VCaP (cell line): ENCODE measurements around the gene NOXO1.

ENCODE experiments used
- H3K27ac ChIP-seq: fragments of 450-650 bp; 2 replicates; pipeline ENCODE4 v1.5.1; 2017
- TF ChIP-seq, protein P1 (sequence below): fragments of 450-650 bp; conservative IDR thresholded peaks from 2 replicates; pipeline ENCODE4 v1.5.1; 2017; ENCODE audit warnings: mild to moderate bottlenecking, moderate library complexity

Gene NOXO1

DNA sequence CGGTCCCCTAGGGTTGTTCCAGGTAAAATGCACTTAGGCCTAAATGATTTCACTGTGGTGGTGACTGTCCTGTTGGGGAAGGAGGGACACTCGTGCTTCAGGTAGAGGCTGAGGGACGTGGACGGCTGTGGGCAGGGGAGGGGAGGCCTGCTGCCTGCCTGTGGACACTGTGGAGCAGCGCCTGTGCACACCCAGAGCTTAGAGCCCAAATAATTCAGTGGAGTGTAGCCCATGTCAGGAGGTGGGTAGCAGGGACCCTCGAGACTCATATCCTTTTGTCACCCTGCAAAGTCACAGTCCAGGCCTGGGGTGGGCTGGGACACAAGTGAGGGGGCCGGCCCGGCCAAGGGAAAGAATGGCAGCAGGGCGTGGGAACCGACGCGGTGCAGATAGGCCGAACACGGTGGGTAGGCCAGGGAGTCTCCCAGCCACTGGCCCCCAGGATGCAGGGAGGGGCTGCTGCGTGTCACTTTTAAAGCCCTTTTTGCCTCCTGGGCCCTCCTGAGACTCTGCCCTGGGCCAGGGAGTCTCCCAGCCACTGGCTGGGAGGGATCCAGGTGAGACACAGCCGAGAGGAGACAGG lies 44.7 kb upstream of the NOXO1 start:
- TF ChIP-seq, protein P1, sequence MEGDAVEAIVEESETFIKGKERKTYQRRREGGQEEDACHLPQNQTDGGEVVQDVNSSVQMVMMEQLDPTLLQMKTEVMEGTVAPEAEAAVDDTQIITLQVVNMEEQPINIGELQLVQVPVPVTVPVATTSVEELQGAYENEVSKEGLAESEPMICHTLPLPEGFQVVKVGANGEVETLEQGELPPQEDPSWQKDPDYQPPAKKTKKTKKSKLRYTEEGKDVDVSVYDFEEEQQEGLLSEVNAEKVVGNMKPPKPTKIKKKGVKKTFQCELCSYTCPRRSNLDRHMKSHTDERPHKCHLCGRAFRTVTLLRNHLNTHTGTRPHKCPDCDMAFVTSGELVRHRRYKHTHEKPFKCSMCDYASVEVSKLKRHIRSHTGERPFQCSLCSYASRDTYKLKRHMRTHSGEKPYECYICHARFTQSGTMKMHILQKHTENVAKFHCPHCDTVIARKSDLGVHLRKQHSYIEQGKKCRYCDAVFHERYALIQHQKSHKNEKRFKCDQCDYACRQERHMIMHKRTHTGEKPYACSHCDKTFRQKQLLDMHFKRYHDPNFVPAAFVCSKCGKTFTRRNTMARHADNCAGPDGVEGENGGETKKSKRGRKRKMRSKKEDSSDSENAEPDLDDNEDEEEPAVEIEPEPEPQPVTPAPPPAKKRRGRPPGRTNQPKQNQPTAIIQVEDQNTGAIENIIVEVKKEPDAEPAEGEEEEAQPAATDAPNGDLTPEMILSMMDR = no peak
- H3K27ac ChIP-seq = peak overlapping the region; percentile 79; the same call in 1 of the 2 replicates

DNA sequence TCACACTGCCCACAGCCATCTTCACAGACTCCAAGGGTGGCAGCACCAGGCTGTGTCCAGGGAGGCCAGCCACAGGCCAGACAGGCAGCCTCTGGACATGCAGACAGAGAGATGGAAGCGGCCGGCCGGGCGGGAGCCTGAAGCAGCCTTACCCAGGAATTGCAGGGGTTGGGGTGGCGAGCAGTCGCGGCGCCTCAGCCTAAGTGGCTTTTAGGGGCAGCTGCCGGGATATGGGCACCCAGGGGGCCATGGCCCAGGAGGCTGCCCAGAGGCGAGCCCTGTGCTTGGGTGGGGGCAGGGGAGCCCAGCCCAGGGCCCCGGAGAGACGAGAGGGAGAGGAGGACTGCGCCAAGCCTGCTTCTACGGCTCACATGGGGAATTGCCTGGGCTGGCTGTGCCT lies 44.0 kb upstream of the NOXO1 start:
- H3K27ac ChIP-seq = no peak overlapping the region
- TF ChIP-seq, protein P1 = no peak

DNA sequence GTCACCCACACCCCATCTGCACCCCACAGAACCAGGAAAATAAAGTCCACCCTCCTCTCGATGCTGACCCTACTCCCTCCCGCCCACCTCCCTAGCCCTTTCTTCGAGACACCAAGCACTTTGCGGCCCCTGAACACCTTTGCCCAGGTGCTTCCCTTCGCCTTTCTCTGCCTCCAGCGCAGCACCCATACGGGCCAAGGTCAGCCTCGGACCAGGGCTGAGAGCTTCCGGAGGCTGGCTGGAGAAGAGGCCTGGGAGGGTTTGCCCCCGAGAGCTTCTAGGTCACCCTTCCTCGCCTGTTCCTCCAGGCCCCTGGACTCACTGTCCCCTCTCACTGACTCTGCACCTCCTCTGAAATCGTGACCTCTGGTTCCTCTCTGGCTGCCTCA lies 42.8 kb upstream of the NOXO1 start:
- TF ChIP-seq, protein P1 = no peak
- peak overlapping the region; percentile 54; the same call in 1 of the 2 replicates for H3K27ac ChIP-seq

DNA sequence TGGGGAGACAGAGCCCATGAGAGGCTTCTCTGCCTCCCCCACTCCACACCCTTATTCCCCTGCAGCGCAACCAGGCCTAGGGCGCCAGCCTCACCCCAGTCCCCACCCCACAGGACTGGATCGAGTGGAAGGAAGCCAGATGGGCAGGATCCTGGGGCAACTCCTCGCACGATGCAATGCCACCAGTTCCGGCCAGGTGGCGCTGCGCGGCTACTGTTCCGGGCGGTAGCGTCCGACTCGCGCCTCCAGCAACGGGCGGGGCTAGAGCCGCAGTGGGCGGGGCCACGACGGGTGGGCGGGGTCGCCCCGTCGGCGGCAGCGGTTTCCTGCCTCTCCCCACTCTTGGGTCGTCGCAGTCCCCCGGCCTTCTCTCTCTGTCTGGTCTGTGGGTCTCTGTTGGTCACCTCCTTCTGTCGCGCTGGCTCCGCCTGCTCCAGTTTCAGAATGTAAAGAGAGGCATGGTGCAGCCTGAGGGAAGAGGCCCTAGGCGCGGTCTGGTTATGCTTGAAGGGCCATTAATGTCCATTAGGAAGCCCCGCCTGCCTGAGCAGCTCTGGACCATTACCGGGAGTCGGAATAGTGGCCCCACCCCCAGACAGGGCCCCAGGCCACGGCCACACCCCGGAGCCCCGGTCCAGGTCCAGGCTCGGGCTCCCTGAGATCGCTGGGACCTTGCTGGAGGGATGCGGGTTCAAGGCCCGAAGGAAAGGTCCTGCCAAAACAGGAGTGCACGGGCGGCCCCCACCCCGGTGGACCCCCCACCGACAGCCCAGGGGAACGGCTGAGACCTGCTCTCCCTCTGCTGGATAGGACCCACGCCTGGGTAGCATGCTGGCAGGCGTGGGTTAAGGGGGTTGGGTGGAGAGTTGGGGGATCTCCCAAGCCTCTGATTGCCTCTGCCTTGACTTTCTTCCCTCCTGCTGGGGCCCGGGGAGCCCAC lies 42.1 kb upstream of the NOXO1 start:
- H3K27ac ChIP-seq = peak overlapping the region; percentile 54; the same call in 1 of the 2 replicates

DNA sequence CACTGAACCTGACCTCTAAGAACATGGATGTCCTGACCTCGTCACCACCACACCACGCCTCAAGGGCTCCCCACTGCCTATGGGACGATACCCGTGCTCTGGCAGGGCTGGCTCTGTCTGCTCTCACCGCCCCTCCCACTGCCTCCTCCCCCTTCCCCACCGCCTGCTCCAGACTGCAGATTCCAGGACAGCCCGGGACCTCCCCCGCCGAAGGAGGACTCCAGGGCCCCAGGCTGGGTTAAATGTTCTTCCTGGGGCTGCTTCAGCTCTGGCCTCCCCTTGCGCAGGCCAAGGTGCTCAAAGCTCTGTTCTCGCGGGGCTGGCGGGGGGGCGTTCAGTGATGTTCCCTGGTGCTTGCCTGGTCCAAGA lies 41.4 kb upstream of the NOXO1 start:
- H3K27ac ChIP-seq = peak overlapping the region; percentile 54; the same call in 1 of the 2 replicates
- TF ChIP-seq, protein P1 = no peak

More for the DNA sequence above, 42.1 kb upstream of the NOXO1 start:
- TF ChIP-seq, protein P1 = peak; percentile 84

DNA sequence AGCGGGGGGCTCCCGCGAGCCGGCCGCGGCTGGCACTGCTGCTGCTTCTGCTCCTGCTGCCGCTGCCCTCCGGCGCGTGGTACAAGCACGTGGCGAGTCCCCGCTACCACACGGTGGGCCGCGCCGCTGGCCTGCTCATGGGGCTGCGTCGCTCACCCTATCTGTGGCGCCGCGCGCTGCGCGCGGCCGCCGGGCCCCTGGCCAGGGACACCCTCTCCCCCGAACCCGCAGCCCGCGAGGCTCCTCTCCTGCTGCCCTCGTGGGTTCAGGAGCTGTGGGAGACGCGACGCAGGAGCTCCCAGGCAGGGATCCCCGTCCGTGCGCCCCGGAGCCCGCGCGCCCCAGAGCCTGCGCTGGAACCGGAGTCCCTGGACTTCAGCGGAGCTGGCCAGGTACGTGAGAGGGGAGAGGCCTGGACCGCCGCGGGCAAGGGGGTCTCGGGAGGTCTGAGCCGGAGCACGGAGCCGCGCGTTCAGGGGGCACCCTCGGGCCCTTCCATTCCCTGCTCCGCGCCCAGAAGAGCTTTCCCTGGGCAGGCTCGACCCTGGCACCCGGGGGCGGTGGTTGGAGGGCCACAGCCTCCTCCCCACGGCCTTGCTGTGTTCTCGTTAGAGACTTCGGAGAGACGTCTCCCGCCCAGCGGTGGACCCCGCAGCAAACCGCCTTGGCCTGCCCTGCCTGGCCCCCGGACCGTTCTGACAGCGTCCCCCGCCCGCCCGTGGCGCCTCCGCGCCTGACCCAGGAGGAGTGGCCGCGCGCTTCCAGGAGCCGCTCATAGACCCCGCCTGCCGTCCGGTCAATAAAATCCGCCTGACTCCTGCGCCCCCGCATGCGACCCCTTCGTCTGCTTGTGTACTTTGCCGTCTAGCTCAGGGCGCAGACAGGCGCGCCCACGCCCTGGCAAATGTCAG lies 38.9 kb upstream of the NOXO1 start:
- TF ChIP-seq, protein P1 = no peak
- peak overlapping the region; percentile 4; the same call in 1 of the 2 replicates for H3K27ac ChIP-seq
